ENCODE data around the gene NLRC4. TPM values are rescaled to one million over a fixed set of nuclear protein-coding genes. Genes with fewer than 3 reads are reported as not detected.
"Not testable (repeated sequence)": the region's sequence is repeated elsewhere in the genome, so short reads cannot be mapped to it uniquely, and the experiment has no call there.

Gene NLRC4
- 1 to 10 TPM in 2 of 4 donors, under 1 TPM in 2; 0.31 to 2.2 (median 1.3) TPM for total RNA-seq

- 70 to 82% methylated on average over 4 to 7 of the region's 7 CpGs for WGBS, 2 donors (ENCODE audit: low coverage in 1 of 2)
- H3K27ac ChIP-seq: peak within 1 kb of the TSS in 1 of 4 donors; percentile 19
- H3K4me3 ChIP-seq: no peak within 1 kb of the TSS
- no peaks in the 10 kb centered on the region for H3K36me3 ChIP-seq
- H3K9me3 ChIP-seq: no peaks in the 10 kb centered on the region
- no peaks in the 10 kb centered on the region for H3K4me1 ChIP-seq
- no peak for TF ChIP-seq CTCF (IDR thresholded peaks at IDR 0.05)
- TF ChIP-seq POLR2A (IDR thresholded peaks at IDR 0.05): no peak
- TF ChIP-seq POLR2AphosphoS5 (IDR thresholded peaks at IDR 0.05): no peak
- TF ChIP-seq EP300 (IDR thresholded peaks at IDR 0.05): no peak
- no peak for ATAC-seq
- peaks cover 8% of the 10 kb centered on the region for H3K27me3 ChIP-seq
These were observed at the start of gene NLRC4 for GRCh38 chr2:32264422-32265105. Gene NLRC4, minus strand, starts transcription at chr2:32264886. Its CDS starts 8,111 bp downstream, at chr2:32256775.

- H3K27ac ChIP-seq: no peak overlapping the region
- H3K27me3 ChIP-seq: no peaks in the 10 kb centered on the region
- 91% methylated on average over 5 to 6 of the region's 7 CpGs for WGBS, 2 donors (ENCODE audit: low coverage in 1 of 2)
- H3K36me3 ChIP-seq: peaks cover 0 to 70% of the 10 kb centered on the region in 2 donors
- no peaks in the 10 kb centered on the region for H3K9me3 ChIP-seq
- no peak for ATAC-seq
- no peak for TF ChIP-seq EP300 (IDR thresholded peaks at IDR 0.05)
- no peak for TF ChIP-seq POLR2AphosphoS5 (IDR thresholded peaks at IDR 0.05)
- TF ChIP-seq POLR2A (IDR thresholded peaks at IDR 0.05): no peak
- TF ChIP-seq CTCF (IDR thresholded peaks at IDR 0.05): no peak
- no peaks in the 10 kb centered on the region for H3K4me1 ChIP-seq
- H3K4me3 ChIP-seq: no peak overlapping the region
These were observed 45.9 kb upstream of the NLRC4 start for GRCh38 chr2:32310577-32310976.

- H3K27me3 ChIP-seq, H3K9me3 ChIP-seq, ATAC-seq, H3K4me3 ChIP-seq, H3K27ac ChIP-seq: not testable (repeated sequence)
- WGBS, 2 donors (ENCODE audit: low coverage in 1 of 2): no CpG with 5 or more reads among the region's 43 CpGs
- Histone ChIP-seq H3K4me1 (peaks cover 0 to 12% (median 0%) of the 10 kb centered on the region in 3 donors), H3K36me3 (peaks cover 0 to 80% of the 10 kb centered on the region in 2 donors)
These were observed 29.4 kb upstream of the NLRC4 start for GRCh38 chr2:32293966-32294562.

GRCh38 chr2:32293493-32293892 lies 28.8 kb upstream of the NLRC4 start:
- not testable (repeated sequence) for H3K9me3 ChIP-seq, ATAC-seq, H3K27me3 ChIP-seq, H3K4me3 ChIP-seq, H3K27ac ChIP-seq
- peaks cover 0 to 17% (median 0%) of the 10 kb centered on the region in 3 donors for H3K4me1 ChIP-seq
- 94% methylated on average over 5 of the region's 26 CpGs; no CpG with 5 or more reads in 1 of the 2 donors for WGBS, 2 donors (ENCODE audit: low coverage in 1 of 2)
- H3K36me3 ChIP-seq: peaks cover 0 to 75% of the 10 kb centered on the region in 2 donors

- H3K27ac ChIP-seq: no peak overlapping the region
- H3K9me3 ChIP-seq: no peaks in the 10 kb centered on the region
- WGBS, 2 donors (ENCODE audit: low coverage in 1 of 2): 45 to 67% methylated on average over 2 of the region's 2 CpGs
- H3K36me3 ChIP-seq: peaks cover 0 to 59% of the 10 kb centered on the region in 2 donors
- TF ChIP-seq POLR2A (IDR thresholded peaks at IDR 0.05): no peak
- no peak for TF ChIP-seq EP300 (IDR thresholded peaks at IDR 0.05)
- no peak for TF ChIP-seq CTCF (IDR thresholded peaks at IDR 0.05)
- TF ChIP-seq POLR2AphosphoS5 (IDR thresholded peaks at IDR 0.05): no peak
- H3K4me1 ChIP-seq: peaks cover 0 to 35% (median 0%) of the 10 kb centered on the region in 3 donors
- H3K27me3 ChIP-seq: no peaks in the 10 kb centered on the region
- no peak overlapping the region for H3K4me3 ChIP-seq
- ATAC-seq: no peak
These were observed 27.1 kb upstream of the NLRC4 start for GRCh38 chr2:32291746-32292145.

GRCh38 chr2:32290000-32290339 lies 25.3 kb upstream of the NLRC4 start:
- ATAC-seq: no peak
- no peak overlapping the region for H3K4me3 ChIP-seq
- H3K36me3 ChIP-seq: peaks cover 0 to 42% of the 10 kb centered on the region in 2 donors
- H3K4me1 ChIP-seq: peaks cover 0 to 42% (median 0%) of the 10 kb centered on the region in 3 donors
- no peaks in the 10 kb centered on the region for H3K27me3 ChIP-seq
- 53 to 81% methylated on average over 2 of the region's 2 CpGs for WGBS, 2 donors (ENCODE audit: low coverage in 1 of 2)
- no peaks in the 10 kb centered on the region for H3K9me3 ChIP-seq
- H3K27ac ChIP-seq: no peak overlapping the region
- no peak for TF ChIP-seq POLR2AphosphoS5 (IDR thresholded peaks at IDR 0.05)
- no peak for TF ChIP-seq CTCF (IDR thresholded peaks at IDR 0.05)
